Astrocyte (in vitro differentiated cells and primary cell): ENCODE data around the gene GINS2.

Experiments used
- CTCF ChIP-seq: IDR thresholded peaks from 2 replicates; pipeline ENCODE4 v1.5.1; 2011; ENCODE audit warnings: low read depth, mild to moderate bottlenecking, inconsistent platforms, low read length, moderate library complexity; ENCODE audit not compliant: insufficient read depth
- EZH2 ChIP-seq: IDR thresholded peaks from 2 replicates; pipeline ENCODE4 v1.6.1; 2012; ENCODE audit warnings: mild to moderate bottlenecking, low read length, inconsistent platforms; ENCODE audit not compliant: insufficient read depth

GRCh38 chr16:85653290-85653891 is 35.4 kb downstream of the GINS2 start:
- TF ChIP-seq CTCF: no peak
- TF ChIP-seq EZH2: no peak
